OCI-LY7 (cell line): ENCODE measurements around the gene KCNMA1.

Experiments
- CTCF ChIP-seq: fragments of 200-600 bp; sonication (generic); conservative IDR thresholded peaks from 2 replicates; pipeline ENCODE4 v1.5.1; 2014; ENCODE audit warnings: mild to moderate bottlenecking, antibody characterized with exemption, low read length, moderate library complexity, mixed read lengths
- EZH2phosphoT487 ChIP-seq: fragments of 200-600 bp; sonication (generic); IDR thresholded peaks from 2 replicates; pipeline ENCODE4 v1.6.1; 2018; ENCODE audit warnings: low read depth, borderline replicate concordance, mild to moderate bottlenecking, mixed run types, antibody characterized with exemption, low read length, moderate library complexity, mixed read lengths

GRCh38 chr10:77186936-77187335, 450.7 kb downstream of the KCNMA1 start:
- TF ChIP-seq CTCF (no peak), EZH2phosphoT487 (no peak)
